ENCODE results near the gene BZW2. TPM values are rescaled to one million over a fixed set of nuclear protein-coding genes. Genes with fewer than 3 reads are reported as not detected.
A peak's percentile ranks its signal among the peaks of the same experiment; 100 is the strongest.

BZW2 gene
- total and polyA plus RNA-seq, 7 donors, result 83.7 to 163 (median 133) TPM

- TF ChIP-seq, protein P1, sequence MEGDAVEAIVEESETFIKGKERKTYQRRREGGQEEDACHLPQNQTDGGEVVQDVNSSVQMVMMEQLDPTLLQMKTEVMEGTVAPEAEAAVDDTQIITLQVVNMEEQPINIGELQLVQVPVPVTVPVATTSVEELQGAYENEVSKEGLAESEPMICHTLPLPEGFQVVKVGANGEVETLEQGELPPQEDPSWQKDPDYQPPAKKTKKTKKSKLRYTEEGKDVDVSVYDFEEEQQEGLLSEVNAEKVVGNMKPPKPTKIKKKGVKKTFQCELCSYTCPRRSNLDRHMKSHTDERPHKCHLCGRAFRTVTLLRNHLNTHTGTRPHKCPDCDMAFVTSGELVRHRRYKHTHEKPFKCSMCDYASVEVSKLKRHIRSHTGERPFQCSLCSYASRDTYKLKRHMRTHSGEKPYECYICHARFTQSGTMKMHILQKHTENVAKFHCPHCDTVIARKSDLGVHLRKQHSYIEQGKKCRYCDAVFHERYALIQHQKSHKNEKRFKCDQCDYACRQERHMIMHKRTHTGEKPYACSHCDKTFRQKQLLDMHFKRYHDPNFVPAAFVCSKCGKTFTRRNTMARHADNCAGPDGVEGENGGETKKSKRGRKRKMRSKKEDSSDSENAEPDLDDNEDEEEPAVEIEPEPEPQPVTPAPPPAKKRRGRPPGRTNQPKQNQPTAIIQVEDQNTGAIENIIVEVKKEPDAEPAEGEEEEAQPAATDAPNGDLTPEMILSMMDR (IDR thresholded peaks at IDR 0.05), result no peak
- Histone ChIP-seq H3K36me3 (ENCODE audit: insufficient read depth in 1 of 2, low read depth in 1 of 2) (peaks cover 0 to 2% of the 10 kb centered on the region in 2 donors), H3K4me3 (peak overlapping the region; percentile 96), H3K27me3 (ENCODE audit: insufficient read depth in 3 of 3, low read length in 2 of 3) (no peaks in the 10 kb centered on the region), H3K4me1 (peaks cover 71% of the 10 kb centered on the region), H3K27ac (peak overlapping the region; percentile 98), H3K9me3 (no peaks in the 10 kb centered on the region)
- intact Hi-C loops (cut with DNase I), result no loop called here
- WGBS, 3 donors, result 26 to 27% (median 27%) methylated on average over 2 of the region's 2 CpGs
- ATAC-seq, result no peak
- no peak for DNase-seq
These were observed 1.5 kb downstream of the BZW2 start for GRCh38 chr7:16647435-16647960.

DNA sequence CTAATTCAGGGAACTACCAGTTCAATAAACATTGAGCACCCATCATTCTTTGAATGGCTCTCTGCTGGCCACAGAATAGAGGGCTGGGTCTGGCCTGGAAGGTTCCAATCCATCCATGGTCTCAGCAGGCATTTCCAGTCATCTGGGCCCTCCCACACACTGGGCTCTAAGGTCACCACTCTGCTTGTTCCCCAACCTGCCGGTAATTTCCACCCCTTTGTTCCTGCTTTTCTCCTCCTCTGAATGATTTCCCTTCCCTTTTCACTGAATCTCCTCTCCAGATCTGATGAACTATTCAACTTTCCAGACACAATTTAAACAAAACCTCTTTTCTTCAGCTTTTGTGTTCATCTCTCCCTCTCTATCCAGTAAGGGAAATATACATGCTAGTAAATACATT is 2.6 kb downstream of the BZW2 start:
- no peak for ATAC-seq
- Histone ChIP-seq H3K9me3 (no peaks in the 10 kb centered on the region), H3K4me3 (peak overlapping the region; percentile 7), H3K4me1 (peaks cover 65% of the 10 kb centered on the region), H3K27ac (peak overlapping the region; percentile 98), H3K36me3 (ENCODE audit: insufficient read depth in 1 of 2, low read depth in 1 of 2) (no peaks in the 10 kb centered on the region), H3K27me3 (ENCODE audit: insufficient read depth in 3 of 3, low read length in 2 of 3) (no peaks in the 10 kb centered on the region)
- 38 to 53% (median 43%) methylated on average over 1 of the region's 1 CpG for WGBS, 3 donors
- DNase-seq, result no peak
- intact Hi-C loops (cut with DNase I), result no loop called here
- TF ChIP-seq, protein P1 (IDR thresholded peaks at IDR 0.05), result no peak

DNA sequence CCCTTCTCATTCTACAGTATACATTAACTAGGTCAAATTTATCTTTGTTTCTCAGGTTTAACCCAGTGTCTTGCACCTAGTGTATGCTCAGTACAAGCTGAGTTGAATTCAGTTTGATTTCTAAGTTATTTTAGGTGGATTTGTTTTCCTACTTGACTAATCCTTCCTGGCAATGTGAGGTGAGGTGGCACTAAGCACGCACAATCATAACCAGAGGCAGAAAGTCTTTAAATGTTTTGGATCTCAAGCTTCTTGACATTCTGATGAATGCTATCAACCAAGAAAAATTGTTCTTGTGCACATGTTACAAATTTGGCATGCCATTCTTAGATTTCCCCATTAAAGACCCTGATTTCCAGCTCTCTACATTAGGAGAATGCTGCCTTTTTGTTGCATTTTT is 3.2 kb downstream of the BZW2 start:
- TF ChIP-seq, protein P1 (IDR thresholded peaks at IDR 0.05), result no peak
- Histone ChIP-seq H3K4me1 (peaks cover 59% of the 10 kb centered on the region), H3K36me3 (ENCODE audit: insufficient read depth in 1 of 2, low read depth in 1 of 2) (no peaks in the 10 kb centered on the region), H3K4me3 (peak overlapping the region; percentile 7), H3K27ac (peak overlapping the region; percentile 98), H3K9me3 (no peaks in the 10 kb centered on the region), H3K27me3 (ENCODE audit: insufficient read depth in 3 of 3, low read length in 2 of 3) (no peaks in the 10 kb centered on the region)
- no peak for DNase-seq
- WGBS, 3 donors, result 25 to 53% (median 31%) methylated on average over 1 of the region's 1 CpG
- intact Hi-C loops (cut with DNase I), result no loop called here
- ATAC-seq, result no peak

- TF ChIP-seq, protein P1 (IDR thresholded peaks at IDR 0.05), result no peak
- no peaks in the 10 kb centered on the region for H3K27me3 ChIP-seq (ENCODE audit: insufficient read depth in 3 of 3, low read length in 2 of 3)
- no peak overlapping the region for H3K4me3 ChIP-seq
- intact Hi-C loops (cut with DNase I), result no loop called here
- no peaks in the 10 kb centered on the region for H3K9me3 ChIP-seq
- no peaks in the 10 kb centered on the region for H3K36me3 ChIP-seq (ENCODE audit: insufficient read depth in 1 of 2, low read depth in 1 of 2)
- ATAC-seq (no peak), DNase-seq (no peak)
- H3K4me1 ChIP-seq, result peaks cover 64% of the 10 kb centered on the region
- WGBS, 3 donors, result 78 to 90% (median 81%) methylated on average over 2 of the region's 2 CpGs
- peak overlapping the region; percentile 34 for H3K27ac ChIP-seq
These were observed 4.3 kb downstream of the BZW2 start for GRCh38 chr7:16650266-16650665.
